GM12878 (cell line): ENCODE measurements around the gene RMI2. TPM values are rescaled to one million over a fixed set of nuclear protein-coding genes. Genes with fewer than 3 reads are reported as not detected.

ENCODE experiments used
- ATAC-seq: fragments of 200-7000 bp; cut with Tn5 transposase; 3 replicates; pipeline ENCODE4 v1.9.1; 2020; ENCODE audit warnings: mild to moderate bottlenecking, moderate library complexity
- BruUV-seq: library from RNA; stranded (reverse); fragments of 400-500 nt; replicated peaks from 2 replicates; lab custom pipeline; 2021; lab: Mats Ljungman, UMichigan
- CTCF ChIA-PET: fragments of 300-600 bp; sonication (Branson Sonifier 250); formaldehyde crosslinking; extraction: SDS; loops from one replicate; lab custom pipeline; 2021; ENCODE audit warnings: inconsistent platforms; lab: Yijun Ruan, JAX
- POLR2A ChIA-PET: fragments of 350-600 bp; formaldehyde crosslinking; extraction: SDS; loops from one replicate; lab custom pipeline; 2021; ENCODE audit warnings: inconsistent platforms; lab: Charles Lee
- RAD21 ChIA-PET: fragments of 300-600 bp; sonication (Branson Sonifier 250); formaldehyde crosslinking; loops from one replicate; lab custom pipeline; 2023; ENCODE audit warnings: antibody characterized with exemption; ENCODE audit not compliant: unreplicated experiment; lab: Charles Lee
- SMC1A ChIA-PET: fragments of 300-600 bp; sonication (Branson Sonifier 250); formaldehyde crosslinking; loops from one replicate; lab custom pipeline; 2023; ENCODE audit not compliant: unreplicated experiment, uncharacterized antibody; lab: Charles Lee
- DNase-seq: peaks from one replicate; pipeline ENCODE4 v3.0.0-alpha.2; 2011; ENCODE audit warnings: low read depth, low spot score
- FAIRE-seq: peaks from 3 replicates; lab custom pipeline; 2011; peaks lifted over from hg19 to GRCh38; lab: Jason Lieb, UNC
- H2AFZ ChIP-seq: 2 replicates; pipeline ENCODE4 v1.6.0; 2011; ENCODE audit warnings: low read depth, low read length, control low read depth; ENCODE audit not compliant: control insufficient read depth
- H3K27ac ChIP-seq: 2 replicates; pipeline ENCODE4 v1.5.1; 2011; ENCODE audit warnings: control low read depth; ENCODE audit not compliant: control insufficient read depth, insufficient read depth
- H3K27me3 ChIP-seq, 2 experiments: replicated peaks in 1 of 2; 2 replicates each; pipeline versions ENCODE4 v1.6.0 to v1.6.1; 2011; ENCODE audit warnings: low read length in 1 of 2; ENCODE audit not compliant: control insufficient read depth in 2 of 2, insufficient read depth in 2 of 2
- H3K36me3 ChIP-seq, 2 experiments: 2 replicates each; pipeline ENCODE4 v1.5.1; 2011; ENCODE audit warnings: low read length in 1 of 2; ENCODE audit not compliant: control insufficient read depth in 2 of 2, insufficient read depth in 2 of 2
- H3K4me1 ChIP-seq: 2 replicates; pipeline ENCODE4 v1.6.1; 2011; ENCODE audit warnings: mild to moderate bottlenecking, low read length, moderate library complexity, mixed read lengths; ENCODE audit not compliant: control insufficient read depth, insufficient read depth
- H3K4me2 ChIP-seq: 2 replicates; pipeline ENCODE4 v1.6.0; 2011; ENCODE audit warnings: control low read depth; ENCODE audit not compliant: control insufficient read depth, insufficient read depth
- H3K4me3 ChIP-seq: fragments of 200-600 bp; sonication (generic); 2 replicates; pipeline ENCODE4 v1.5.1; 2016
- H3K79me2 ChIP-seq: 2 replicates; pipeline ENCODE4 v1.6.0; 2011; ENCODE audit warnings: low read length; ENCODE audit not compliant: control insufficient read depth, insufficient read depth
- H3K9ac ChIP-seq: 2 replicates; pipeline ENCODE4 v1.8.0; 2011; ENCODE audit warnings: low read length, control low read depth, mixed read lengths; ENCODE audit not compliant: control insufficient read depth, insufficient read depth
- H3K9me3 ChIP-seq: replicated peaks from 3 replicates; pipeline ENCODE4 v1.5.1; 2011; ENCODE audit warnings: mild to moderate bottlenecking, low read length; ENCODE audit not compliant: control insufficient read depth, insufficient read depth
- H4K20me1 ChIP-seq: 2 replicates; pipeline ENCODE4 v1.6.0; 2011; ENCODE audit not compliant: control insufficient read depth, insufficient read depth
- EED ChIP-seq: sonication (generic); IDR thresholded peaks from 2 replicates; pipeline ENCODE4 v1.6.1; 2016; ENCODE audit warnings: antibody characterized with exemption, low read depth
- ETV6 ChIP-seq, 2 experiments: fragments of 450-650 bp in 1 of 2; IDR thresholded peaks in 1 of 2; conservative IDR thresholded peaks in 1 of 2; 2 replicates each; pipeline ENCODE4 v1.6.1; 2014; ENCODE audit warnings: antibody characterized with exemption in 1 of 2, borderline replicate concordance in 1 of 2, low read depth in 1 of 2, mild to moderate bottlenecking in 1 of 2, moderate library complexity in 1 of 2
- IKZF1 ChIP-seq: fragments of 450-650 bp; conservative IDR thresholded peaks from 2 replicates; pipeline ENCODE4 v1.6.1; 2017; ENCODE audit warnings: antibody characterized with exemption, mild to moderate bottlenecking
- SMC3 ChIP-seq: IDR thresholded peaks from 2 replicates; pipeline ENCODE4 v1.6.1; 2011; ENCODE audit warnings: low read length, improper control_type of control experiment, borderline replicate concordance
- WGBS: methylation state at CpG from one replicate; pipeline ENCODE4 v1.1.6; 2016; ENCODE audit warnings: low lambda C conversion rate; ENCODE audit not compliant: insufficient replicate concordance, insufficient coverage; ENCODE audit errors: missing lambda C conversion rate; 5-methylcytosine and 5-hydroxymethylcytosine counted together
- in situ Hi-C: fragments of 300-500 bp; cut with MboI; formaldehyde crosslinking; loops from 9 replicates; pipeline ENCODE4 v1.14.3; 2018; ENCODE audit warnings: mixed read lengths
- intact Hi-C: fragments of 100-400 bp; cut with micrococcal nuclease; formaldehyde crosslinking; loops from one replicate; pipeline ENCODE4 v1.14.2; 2022; ENCODE audit not compliant: unreplicated experiment
- polyA plus RNA-seq, 11 experiments: library from polyadenylated mRNA; depleted of rRNA in 4 of 11; unstranded in 6 of 11; stranded (reverse) in 5 of 11; fragments of >200 nt; fragmentation: Nextera tagmentation in 4 of 11; fragmentation: Illumina TruSeq in 1 of 11; extraction: Ambion mirVana in 4 of 11; extraction: Trizol in 1 of 11; gene quantifications; 1 replicate in 1 of 11; 2 replicates in 10 of 11; pipeline versions ENCODE4 v1.2.1 to v1.2.3, GENCODE V29; 2011 to 2016; ENCODE audit warnings: inconsistent platforms in 2 of 11, missing spikeins in 2 of 11, low read depth in 1 of 11
- total RNA-seq, 4 experiments: library from RNA; depleted of rRNA in 3 of 4; stranded (reverse); fragments of >200 nt in 3 of 4; fragmentation: Illumina TruSeq in 1 of 4; extraction: Trizol in 1 of 4; gene quantifications; 2 replicates each; pipeline versions ENCODE4 v1.2.1 to v1.2.3, GENCODE V29; 2013 to 2021
- TF ChIP-seq, protein P1 (sequence below): fragments of 450-650 bp; conservative IDR thresholded peaks from 2 replicates; pipeline ENCODE4 v1.6.1; 2017; ENCODE audit warnings: mild to moderate bottlenecking, moderate library complexity
- TF ChIP-seq, protein P2 (sequence below): fragments of 450-650 bp; IDR thresholded peaks from 2 replicates; pipeline ENCODE4 v1.6.1; 2018; ENCODE audit warnings: mild to moderate bottlenecking, low read depth, moderate library complexity; ENCODE audit not compliant: partially characterized antibody
- TF ChIP-seq, protein P3 (sequence below), 3 experiments: IDR thresholded peaks in 2 of 3; conservative IDR thresholded peaks in 1 of 3; 2 replicates each; pipeline ENCODE4 v1.5.1; 2011; ENCODE audit warnings: low read depth in 3 of 3, low read length in 3 of 3, mild to moderate bottlenecking in 3 of 3, control low read depth in 2 of 3, moderate library complexity in 2 of 3, inconsistent platforms in 1 of 3, mixed read lengths in 1 of 3; ENCODE audit not compliant: control insufficient read depth in 2 of 3, insufficient read depth in 1 of 3; ENCODE audit errors: extremely low read depth in 1 of 3

Gene RMI2
- total and polyA plus RNA-seq, 10 of the 15 experiments (the other 5 are each of a cell fraction or from before 2014, with no cell fraction given), result 9.6 to 68.8 (median 32.1) TPM

DNA sequence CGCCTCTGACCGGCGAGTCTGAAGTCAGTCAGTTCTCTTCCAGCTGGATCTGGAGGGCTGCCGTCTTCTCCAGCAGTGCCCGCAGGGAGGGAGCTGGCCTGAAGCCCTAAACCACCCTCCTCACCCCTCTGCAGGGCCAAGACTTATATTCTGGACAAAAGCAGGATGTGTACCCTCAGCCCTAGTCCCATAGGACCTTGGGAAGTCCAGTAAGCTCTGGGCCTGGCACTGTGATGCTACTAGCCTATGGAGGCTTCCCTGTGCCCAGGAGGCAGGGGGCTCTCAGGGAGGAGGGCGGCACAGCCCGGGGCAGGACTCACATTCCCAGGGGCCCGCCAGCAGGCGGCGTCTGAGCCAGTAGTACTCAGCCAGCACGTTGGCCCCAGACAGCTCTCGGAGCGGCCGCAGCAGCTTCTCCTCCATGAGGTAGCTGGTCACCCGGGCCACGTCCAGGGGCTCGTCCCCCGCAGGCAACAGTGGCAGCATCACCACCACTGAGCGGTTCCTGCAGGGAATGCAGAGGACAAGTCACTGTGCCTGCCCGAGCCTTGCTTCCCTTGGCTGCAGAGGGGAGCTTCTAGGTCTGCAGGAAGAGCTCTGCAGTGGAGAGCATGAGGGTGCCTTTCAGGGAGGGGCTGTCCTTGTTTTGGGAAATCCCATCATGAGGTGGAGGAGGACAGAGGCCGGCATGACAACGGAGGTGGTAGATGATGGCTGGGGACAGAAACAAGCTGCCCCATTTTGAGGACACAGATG is 41.7 kb downstream of the RMI2 start:
- POLR2A ChIA-PET, result interaction anchor here (0.5 to 1.0 kb wide), 6 partner anchors 32 to 576 kb away, joined by 3 to 4 read pairs (median 3); no protein-coding TSS in a partner anchor
- no peak for TF ChIP-seq ETV6 (conservative IDR thresholded peaks at IDR 0.05 in 1 of 2, IDR thresholded peaks at IDR 0.05 in 1 of 2; ENCODE audit: borderline replicate concordance in 1 of 2, low read depth in 1 of 2)
- TF ChIP-seq, protein P1, sequence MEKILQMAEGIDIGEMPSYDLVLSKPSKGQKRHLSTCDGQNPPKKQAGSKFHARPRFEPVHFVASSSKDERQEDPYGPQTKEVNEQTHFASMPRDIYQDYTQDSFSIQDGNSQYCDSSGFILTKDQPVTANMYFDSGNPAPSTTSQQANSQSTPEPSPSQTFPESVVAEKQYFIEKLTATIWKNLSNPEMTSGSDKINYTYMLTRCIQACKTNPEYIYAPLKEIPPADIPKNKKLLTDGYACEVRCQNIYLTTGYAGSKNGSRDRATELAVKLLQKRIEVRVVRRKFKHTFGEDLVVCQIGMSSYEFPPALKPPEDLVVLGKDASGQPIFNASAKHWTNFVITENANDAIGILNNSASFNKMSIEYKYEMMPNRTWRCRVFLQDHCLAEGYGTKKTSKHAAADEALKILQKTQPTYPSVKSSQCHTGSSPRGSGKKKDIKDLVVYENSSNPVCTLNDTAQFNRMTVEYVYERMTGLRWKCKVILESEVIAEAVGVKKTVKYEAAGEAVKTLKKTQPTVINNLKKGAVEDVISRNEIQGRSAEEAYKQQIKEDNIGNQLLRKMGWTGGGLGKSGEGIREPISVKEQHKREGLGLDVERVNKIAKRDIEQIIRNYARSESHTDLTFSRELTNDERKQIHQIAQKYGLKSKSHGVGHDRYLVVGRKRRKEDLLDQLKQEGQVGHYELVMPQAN, result no peak
- TF ChIP-seq SMC3, result peak; percentile 39; the same call in 1 of the 2 replicates
- TF ChIP-seq, protein P2, sequence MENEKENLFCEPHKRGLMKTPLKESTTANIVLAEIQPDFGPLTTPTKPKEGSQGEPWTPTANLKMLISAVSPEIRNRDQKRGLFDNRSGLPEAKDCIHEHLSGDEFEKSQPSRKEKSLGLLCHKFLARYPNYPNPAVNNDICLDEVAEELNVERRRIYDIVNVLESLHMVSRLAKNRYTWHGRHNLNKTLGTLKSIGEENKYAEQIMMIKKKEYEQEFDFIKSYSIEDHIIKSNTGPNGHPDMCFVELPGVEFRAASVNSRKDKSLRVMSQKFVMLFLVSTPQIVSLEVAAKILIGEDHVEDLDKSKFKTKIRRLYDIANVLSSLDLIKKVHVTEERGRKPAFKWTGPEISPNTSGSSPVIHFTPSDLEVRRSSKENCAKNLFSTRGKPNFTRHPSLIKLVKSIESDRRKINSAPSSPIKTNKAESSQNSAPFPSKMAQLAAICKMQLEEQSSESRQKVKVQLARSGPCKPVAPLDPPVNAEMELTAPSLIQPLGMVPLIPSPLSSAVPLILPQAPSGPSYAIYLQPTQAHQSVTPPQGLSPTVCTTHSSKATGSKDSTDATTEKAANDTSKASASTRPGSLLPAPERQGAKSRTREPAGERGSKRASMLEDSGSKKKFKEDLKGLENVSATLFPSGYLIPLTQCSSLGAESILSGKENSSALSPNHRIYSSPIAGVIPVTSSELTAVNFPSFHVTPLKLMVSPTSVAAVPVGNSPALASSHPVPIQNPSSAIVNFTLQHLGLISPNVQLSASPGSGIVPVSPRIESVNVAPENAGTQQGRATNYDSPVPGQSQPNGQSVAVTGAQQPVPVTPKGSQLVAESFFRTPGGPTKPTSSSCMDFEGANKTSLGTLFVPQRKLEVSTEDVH, result no peak
- TF ChIP-seq, protein P3, sequence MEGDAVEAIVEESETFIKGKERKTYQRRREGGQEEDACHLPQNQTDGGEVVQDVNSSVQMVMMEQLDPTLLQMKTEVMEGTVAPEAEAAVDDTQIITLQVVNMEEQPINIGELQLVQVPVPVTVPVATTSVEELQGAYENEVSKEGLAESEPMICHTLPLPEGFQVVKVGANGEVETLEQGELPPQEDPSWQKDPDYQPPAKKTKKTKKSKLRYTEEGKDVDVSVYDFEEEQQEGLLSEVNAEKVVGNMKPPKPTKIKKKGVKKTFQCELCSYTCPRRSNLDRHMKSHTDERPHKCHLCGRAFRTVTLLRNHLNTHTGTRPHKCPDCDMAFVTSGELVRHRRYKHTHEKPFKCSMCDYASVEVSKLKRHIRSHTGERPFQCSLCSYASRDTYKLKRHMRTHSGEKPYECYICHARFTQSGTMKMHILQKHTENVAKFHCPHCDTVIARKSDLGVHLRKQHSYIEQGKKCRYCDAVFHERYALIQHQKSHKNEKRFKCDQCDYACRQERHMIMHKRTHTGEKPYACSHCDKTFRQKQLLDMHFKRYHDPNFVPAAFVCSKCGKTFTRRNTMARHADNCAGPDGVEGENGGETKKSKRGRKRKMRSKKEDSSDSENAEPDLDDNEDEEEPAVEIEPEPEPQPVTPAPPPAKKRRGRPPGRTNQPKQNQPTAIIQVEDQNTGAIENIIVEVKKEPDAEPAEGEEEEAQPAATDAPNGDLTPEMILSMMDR (IDR thresholded peaks at IDR 0.05 in 2 of 3, conservative IDR thresholded peaks at IDR 0.05 in 1 of 3; ENCODE audit: control insufficient read depth in 2 of 3, extremely low read depth in 1 of 3, insufficient read depth in 1 of 3, low read depth in 3 of 3, low read length in 3 of 3), result peak; percentile 47 to 77 (median 65)
- TF ChIP-seq EED, result peak; percentile 20
- 0 out of 2 replicates have a peak, but pooled peaks have one; percentile 24 for TF ChIP-seq IKZF1
- RAD21 ChIA-PET, result interaction anchor here (0.6 to 2.5 kb wide), 10 partner anchors 9 to 883 kb away, joined by 3 to 17 read pairs (median 3); partner anchors contain the start of gene SOCS1
- CTCF ChIA-PET, result interaction anchor here (0.9 to 6.7 kb wide), 20 partner anchors 8 to 436 kb away, joined by 3 to 60 read pairs (median 4); partner anchors contain the start of gene SOCS1
- BruUV-seq, result no TSS peak
- WGBS, result 22% methylated on average over 22 of the region's 22 CpGs
- Histone ChIP-seq H2AFZ (peak overlapping the region; percentile 37), H3K27me3 (no peaks in the 10 kb centered on the region), H3K4me1 (peaks cover 11% of the 10 kb centered on the region), H3K9me3 (no peaks in the 10 kb centered on the region), H4K20me1 (no peaks in the 10 kb centered on the region), H3K9ac (no peak overlapping the region), H3K4me2 (0 out of 2 replicates have a peak overlapping the region, but pooled peaks have one; percentile 17), H3K79me2 (no peaks in the 10 kb centered on the region), H3K4me3 (no peak overlapping the region), H3K36me3 (no peaks in the 10 kb centered on the region), H3K27ac (no peak overlapping the region)
- ATAC-seq (peak; percentile 90), FAIRE-seq (no peak), DNase-seq (no peak)
- in situ Hi-C loops, result no loop called here
- SMC1A ChIA-PET, result interaction anchor here (0.6 to 1.6 kb wide), 8 partner anchors 9 to 418 kb away, joined by 3 to 8 read pairs (median 4); no protein-coding TSS in a partner anchor
- intact Hi-C loops, result no loop called here
